Middle frontal gyrus (tissue), 1 donor: ENCODE results near the gene GTF3C2.
"Not testable (repeated sequence)": the region's sequence is repeated elsewhere in the genome, so short reads cannot be mapped to it uniquely, and the experiment has no call there.

Experiments used
- DNase-seq: peaks from one replicate; pipeline ENCODE4 v3.0.0-alpha.2; 2015; ENCODE audit warnings: low spot score; ENCODE audit errors: extremely low spot score

Gene GTF3C2

GRCh38 chr2:27372937-27373336, 16.4 kb upstream of the GTF3C2 start:
- DNase-seq = no peak

DNA sequence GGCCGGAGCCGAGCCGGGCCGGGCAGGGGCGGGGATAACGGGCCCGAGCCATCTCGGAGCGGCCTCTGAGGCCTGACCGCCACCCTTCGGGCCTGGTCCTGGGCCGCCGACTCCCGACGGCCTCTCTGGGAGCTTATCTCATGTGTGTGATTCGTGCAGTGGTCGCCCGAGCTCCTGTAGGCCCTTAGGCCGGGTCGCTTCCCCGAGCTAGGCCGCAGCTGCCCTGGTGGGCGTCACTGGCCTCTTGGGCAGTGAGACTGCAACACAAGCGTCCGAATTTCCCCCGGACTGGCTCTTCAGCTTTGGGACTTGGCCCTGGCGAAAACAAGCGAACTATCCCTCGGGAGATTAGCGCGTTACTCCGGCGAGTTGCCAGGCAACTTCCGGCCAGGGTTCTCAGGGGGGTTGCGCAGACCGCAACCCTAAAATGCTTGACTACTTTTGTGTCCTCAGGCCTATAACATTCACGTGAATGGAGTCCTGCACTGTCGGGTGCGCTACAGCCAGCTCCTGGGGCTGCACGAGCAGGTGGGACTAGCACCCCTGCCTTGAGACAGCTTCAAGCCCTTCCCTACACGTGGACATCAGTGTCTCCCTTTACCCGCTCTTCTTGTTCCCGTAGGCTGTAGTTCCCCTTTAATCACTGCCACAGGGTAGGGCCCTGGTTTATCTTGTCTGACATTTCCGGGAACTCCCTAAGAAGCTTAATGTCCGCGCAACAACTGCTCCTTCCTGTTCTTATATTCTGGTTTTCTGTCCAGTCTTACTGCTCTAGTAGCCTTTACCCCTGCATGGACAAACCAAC, 14.5 kb upstream of the GTF3C2 start:
- no peak for DNase-seq

GRCh38 chr2:27370026-27370815, 13.7 kb upstream of the GTF3C2 start, which contains the start of the genes EIF2B4 and SNX17:
EIF2B4 (minus strand) TSS chr2:27370338; CDS start chr2:27370314, 24 bp downstream.
SNX17 (plus strand) TSS chr2:27370616; CDS start chr2:27370744, 128 bp downstream.
- DNase-seq = peak; percentile 99

GRCh38 chr2:27369471-27370025, 13.0 kb upstream of the GTF3C2 start:
- peak; percentile 25 for DNase-seq

GRCh38 chr2:27363933-27364332, 7.4 kb upstream of the GTF3C2 start:
- no peak for DNase-seq

GRCh38 chr2:27362678-27363420, 6.3 kb upstream of the GTF3C2 start:
- DNase-seq = no peak

GRCh38 chr2:27356056-27356381, 545 bp downstream of the GTF3C2 start:
- DNase-seq = no peak

DNA sequence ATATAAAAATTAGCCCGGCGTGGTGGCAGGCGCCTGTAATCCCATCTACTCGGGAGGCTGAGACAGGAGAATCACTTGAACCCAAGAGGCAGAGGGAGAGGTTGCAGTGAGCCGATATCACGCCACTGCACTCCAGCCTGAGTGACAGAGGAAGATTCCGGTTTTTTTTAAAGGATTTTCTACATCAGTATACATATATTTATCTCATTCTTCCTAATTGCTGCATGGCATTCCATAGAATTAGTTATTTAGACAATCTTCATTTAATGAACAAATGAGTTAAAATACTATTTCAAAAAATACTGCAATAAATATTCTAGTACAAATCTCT, 2.0 kb downstream of the GTF3C2 start:
- DNase-seq = no peak

GRCh38 chr2:27353762-27354596, 2.6 kb downstream of the GTF3C2 start:
- no peak for DNase-seq

DNA sequence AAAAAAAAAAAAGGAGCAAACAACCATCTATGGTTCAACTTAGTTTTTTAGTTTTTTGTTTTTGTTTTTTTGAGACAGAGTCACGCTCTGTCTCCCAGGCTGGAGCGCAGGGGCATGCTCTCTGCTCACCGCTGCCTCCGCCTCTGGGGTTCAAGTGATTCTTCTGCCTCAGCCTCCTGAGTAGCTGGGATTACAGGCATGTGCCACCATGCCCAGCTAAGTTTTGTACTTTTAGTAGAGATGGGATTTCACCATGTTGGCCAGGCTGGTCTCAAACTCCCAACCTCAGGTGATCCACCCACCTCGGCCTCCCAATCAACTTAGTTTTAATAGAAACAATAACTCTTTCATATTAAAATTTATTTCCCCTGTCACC, 3.2 kb downstream of the GTF3C2 start:
- DNase-seq = not testable (repeated sequence)

DNA sequence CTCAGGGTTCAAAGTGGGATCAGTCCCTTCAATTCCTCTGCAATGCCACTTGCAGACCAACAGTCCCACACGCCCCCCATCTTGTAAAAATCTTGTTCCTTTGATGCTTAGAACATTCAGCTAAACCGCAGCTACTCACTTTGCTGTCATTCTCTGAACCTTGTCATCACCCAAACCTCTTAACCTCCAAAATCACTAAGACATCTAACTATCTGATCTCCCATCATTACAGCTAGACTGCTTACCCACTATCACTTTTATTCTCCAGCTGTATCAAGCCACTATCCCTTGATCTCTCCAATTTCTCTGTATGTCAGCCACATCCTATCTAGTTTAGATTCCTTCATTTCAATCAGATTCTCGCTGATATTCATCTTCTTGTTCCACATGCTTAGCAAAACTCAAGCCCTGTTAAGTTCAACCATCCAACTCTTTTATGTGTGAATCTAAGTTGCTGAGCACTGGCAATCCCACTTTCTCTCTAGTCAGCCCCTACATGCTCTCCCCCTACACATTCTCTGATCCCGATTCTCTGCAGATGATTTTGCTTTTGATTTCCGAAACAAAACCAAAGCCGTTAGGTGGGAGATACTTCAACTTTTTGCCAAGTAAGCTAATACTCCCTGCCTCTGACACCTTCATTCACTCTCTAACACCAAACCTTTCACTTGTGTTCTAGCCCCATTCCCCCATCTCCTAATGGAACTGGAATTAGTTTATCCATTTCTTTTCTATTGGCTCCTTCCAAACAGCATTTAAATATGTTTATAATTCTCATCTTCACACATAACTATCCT, 4.6 kb downstream of the GTF3C2 start:
- DNase-seq = no peak

GRCh38 chr2:27350106-27350693, 6.4 kb downstream of the GTF3C2 start:
- DNase-seq = no peak

DNA sequence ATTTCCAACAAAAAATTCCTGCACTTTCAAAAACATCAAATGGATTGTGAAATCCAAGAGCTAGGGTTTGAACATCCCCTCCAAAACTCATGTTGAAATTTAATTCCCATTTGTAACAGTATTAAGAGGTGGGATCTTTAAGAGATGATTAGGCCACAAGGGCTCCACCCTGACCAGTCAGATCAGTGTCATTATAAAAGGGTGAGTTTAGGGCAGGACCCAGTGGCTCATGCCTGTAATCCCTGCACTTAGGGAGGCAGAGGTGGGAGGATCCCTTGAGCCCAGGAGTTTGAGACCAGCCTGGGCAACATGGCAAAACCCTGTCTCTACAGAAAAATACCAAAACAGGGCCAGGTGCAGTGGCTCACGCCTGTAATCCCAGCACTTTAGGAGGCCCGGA, 8.9 kb downstream of the GTF3C2 start:
- DNase-seq = no peak

DNA sequence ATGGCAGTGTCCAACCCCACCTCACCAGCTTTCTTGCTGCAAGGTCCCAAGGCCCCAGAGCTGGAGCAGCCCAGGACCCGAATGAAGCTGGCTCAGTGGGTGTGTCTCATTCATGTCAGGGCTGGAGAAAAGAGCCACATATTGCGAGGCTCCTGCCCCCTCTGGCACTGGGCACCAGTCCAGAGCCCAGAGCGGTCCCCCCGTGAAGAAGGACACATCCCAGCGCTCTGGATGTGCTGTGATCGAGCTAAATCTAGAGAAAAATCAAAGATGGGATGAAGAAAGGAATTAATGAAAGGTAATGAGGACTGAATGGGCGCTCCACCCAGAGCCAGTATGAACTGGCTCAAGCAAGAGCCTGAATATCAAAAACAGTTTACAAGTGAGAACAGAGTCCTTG, 20.4 kb downstream of the GTF3C2 start:
- DNase-seq = no peak

DNA sequence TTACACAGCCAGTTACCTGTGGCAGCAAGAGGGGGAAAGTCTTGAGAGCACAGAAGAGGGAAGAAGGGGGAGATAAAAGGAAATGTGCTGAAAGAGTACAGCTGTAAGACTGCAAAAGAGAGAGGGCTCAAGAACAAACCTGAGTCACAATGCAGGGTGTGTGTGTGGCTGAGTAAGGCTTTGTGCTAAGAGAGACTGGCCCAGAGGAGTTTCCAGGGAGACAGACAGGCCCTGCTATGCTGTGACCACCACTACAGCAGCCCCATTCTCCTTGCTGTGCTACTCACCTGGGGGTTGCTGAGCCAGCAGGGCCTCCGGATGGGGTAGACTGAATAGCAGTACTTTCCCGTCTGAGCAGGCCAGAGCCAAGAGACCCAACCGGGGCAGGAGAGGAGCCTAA, 21.3 kb downstream of the GTF3C2 start:
- no peak for DNase-seq

- DNase-seq = no peak
Observed at GRCh38 chr2:27324720-27325119, 31.8 kb downstream of the GTF3C2 start.

DNA sequence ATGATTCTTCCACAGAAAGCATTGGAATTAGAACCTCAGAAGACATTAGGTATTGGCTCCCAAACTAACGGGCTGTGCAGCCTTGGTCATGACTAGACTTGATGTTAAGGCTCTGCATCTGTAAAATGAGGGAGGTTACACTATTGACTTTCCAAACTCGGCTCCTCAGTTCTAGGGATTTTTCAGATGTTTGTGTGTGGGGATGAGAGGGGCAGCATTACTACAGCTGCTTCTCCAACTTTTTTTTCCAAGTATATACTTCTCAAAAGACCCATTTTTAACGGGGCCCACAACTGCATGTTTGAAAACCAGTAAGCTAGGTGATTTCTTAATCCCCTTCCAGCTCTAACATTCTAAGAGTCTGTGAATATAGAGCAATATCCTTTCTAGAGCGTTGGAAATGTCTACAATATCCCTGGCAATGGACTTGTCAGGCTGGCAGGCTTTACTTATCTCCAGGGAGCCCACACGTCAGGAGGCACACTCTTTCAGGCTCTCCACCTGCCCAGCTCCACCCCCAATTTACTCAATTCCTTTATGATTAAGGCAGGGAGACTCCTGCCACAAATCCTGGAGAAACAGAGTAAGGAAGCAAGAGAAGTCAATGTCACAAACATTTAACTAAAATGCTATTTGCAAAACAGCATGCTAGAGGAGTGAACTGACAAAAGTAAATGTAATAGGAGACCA, 32.8 kb downstream of the GTF3C2 start:
- DNase-seq = no peak

DNA sequence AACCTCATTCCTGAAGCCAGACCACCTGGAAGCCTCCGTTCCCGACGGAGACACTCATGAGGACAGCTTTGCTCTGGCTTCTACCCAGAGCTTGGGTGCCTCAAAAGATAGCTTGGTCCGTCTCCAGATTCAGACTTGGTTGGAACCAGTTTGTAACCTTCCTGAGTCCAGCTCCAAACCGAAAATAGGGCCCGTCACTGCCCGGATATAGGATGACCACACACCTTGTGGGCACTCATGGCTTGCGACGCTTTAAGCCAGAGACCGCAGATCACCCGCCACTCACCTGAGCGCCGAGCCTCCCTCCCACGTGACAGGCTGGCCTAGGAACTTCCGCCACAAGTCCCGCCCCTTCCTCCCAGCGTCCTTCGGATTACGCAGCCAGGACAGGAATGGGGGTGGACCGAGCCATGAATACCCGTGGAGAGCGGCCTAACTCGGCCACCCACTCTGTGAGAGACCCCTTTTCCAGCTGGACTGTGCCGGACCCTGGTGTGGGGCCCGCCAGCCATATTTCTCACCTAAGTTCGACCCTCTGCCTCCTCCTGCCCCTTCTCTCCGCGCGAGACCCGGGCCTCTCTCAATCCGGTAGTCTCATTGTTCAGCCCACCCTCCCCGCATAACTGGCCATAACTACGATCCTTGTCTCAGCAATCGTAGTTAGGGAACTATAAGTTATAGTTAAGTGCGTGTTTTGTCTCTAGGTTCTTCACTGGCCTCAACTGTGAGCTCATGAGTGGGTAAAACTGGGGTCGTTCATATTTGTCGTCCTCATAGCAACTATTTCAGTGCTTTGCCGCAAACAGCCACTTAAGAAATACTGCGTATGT, 33.6 kb downstream of the GTF3C2 start, which contains the start of gene MPV17:
MPV17 (minus strand) TSS at position 332 of the 830 bp plus-strand sequence. CDS start 580 bp downstream, outside the sequence.
- DNase-seq = peak; percentile 91
